NCI-H510A treated with DMSO at 0.1 percent for 48 hours (cell line): ENCODE measurements around the gene CABP4.

Experiments used
- DNase-seq: peaks from one replicate; lab custom pipeline; 2025; lab: John Stamatoyannopoulos, UW

CABP4 gene

DNA sequence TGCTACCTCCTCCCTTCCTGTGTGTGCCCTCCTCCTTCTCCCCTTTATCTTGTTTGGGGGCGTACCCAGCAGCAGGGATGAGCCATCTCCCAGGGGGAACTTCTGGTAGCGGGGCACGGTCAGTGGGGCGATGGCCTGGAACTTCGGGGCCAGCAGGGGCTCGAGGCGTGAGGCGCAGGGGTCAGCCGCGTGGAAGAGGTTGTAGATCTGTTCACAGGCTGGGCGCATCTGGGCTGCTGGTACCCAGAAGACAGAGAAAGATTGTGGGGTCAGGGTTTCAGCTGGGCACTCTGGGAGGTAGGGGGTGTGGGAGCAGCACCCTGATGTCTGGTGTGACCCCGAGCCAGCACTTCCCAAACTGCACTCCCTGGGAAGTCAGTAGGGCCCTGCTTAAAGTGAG, 41.0 kb downstream of the CABP4 start:
- no peak for DNase-seq

DNA sequence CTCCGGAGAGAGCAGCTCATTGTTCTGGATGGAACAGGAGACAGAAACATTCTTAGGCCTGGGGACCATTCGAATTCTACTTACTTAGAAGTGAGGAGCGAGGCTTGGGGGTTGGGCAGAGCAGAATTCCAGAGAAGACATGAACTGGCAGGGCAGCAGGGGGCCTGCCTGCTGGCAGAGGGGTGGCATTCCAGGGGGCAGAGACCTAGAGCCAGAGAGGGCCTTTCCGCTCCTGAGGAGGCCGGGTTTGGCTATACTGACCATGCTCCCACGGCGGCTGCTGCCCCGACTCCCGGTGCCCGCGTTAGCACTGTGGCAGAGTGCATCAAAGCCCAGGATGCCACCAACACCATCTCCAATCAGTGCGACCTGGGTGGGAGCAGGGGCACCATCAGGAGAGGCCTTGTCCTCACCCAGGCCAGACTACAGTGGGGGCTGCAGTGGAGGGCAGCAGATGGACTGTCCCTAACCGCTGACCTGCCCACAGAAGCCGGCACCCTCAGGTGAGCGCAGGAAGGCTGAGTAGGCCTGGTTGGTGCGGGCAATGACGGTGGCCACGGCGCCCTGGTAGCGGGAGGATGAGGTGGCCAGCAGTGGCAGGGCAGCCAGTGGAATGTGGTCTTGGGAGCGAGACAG, 42.6 kb downstream of the CABP4 start:
- DNase-seq = no peak

DNA sequence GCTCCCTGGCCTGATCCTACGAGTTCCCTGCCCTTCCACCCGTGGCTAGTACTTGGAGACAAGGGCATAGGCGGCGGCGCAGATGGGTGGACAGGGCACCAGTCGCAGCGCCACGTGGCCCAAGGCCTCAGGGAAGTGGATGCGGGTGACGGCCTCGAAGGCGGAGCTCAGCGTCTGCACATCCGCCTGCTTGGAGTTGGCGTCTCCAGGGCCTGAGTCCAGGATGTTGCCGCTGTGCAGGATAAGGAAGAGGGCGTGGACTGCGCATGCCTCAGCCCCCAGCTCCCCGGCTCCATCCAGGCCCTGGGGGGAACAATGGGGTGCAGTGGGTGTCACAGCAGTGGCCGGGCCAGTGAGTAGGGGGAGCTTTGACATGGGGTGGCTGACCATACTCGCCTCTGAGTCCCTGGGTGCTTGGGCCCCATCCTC, 43.4 kb downstream of the CABP4 start:
- DNase-seq = no peak

DNA sequence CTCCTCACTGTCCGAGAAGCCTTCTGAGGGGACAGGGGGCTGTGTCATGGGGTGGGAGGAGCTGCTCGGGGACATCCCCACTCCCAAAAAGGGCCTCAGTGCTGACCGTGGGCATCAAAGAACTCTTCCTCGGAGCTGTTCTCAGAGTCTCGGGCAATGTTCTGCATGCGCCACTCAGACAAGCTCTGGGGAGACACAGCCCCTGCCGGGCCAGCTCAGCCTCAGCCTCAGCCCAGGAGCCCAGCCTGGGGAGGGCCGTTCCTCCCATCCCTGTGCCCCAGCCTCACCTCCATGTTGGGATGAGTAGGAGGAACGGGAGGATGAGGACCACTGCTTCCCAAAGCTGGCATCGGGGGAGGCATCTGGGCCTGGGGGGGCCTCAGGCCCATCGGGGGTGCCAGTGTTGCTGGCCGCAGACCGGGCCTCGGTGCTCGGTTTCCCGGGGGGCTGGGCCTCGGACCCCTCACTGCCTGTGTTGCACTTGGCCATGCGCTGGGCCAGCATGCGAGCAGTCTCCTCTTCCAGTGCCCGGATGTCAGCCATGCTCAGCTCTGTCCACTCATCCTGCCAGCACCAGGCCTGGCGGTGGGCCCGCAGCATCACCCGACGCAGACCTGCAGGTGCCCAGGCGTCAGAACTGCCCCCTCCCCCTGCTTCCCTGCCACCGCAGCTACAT, 44.8 kb downstream of the CABP4 start:
- no peak for DNase-seq

DNA sequence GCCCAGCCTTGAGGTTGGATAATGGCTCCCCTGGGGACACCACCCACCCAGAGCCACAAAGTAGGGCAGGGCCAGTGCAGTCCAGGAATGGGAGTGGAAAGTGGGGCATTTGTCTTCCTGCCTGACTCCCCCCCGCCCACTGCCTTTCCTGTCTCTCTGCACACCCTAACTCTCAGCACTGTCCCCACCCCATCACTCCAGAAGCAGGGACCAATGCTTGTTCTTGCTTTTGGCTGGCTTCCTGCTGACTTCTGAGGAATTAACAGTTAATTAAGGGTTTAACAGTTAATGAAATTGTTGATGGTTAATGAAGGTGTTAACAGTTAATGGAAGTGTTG, 45.3 kb downstream of the CABP4 start:
- no peak for DNase-seq

DNA sequence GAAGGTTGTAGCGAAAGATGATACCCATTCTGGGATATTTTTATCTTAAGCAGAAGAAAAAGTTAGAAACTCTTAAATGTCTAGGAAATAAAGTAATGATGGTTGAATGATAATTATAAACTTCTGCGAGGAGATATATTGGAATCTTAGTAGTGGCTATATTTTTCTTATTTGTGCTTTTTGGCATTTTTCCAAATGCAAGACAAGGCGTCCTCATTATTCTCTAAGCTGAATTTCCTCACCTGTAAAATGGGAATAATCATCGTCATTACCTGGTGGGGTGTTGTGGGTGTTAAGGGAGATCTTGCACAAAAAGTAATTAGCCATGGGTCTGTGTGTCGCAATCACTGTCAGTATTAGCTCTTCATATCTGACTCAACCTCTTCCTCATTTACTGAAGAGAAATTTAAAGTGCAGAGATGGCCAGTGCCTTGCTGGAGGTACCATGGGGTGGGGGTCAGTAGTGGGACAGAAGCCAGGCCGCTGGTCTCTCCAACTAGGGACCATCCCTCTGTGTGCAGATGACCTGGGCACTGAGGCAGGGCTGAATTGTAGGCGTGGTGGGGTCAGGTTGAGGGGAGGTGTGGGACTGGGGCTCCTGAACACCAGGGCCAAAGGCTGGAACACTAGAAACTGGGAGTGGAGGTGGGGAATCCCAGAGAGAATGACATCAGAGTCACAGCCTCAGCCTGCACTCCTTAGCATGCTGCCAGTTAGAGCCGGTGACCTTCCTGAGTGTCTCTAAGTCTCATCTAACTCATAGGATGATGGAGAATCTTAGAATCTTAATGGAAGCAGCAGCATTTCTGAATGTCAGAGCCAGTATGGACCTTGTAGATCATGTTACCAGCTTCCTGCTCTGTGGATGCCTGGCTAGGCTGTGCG, 45.9 kb downstream of the CABP4 start:
- no peak for DNase-seq

DNA sequence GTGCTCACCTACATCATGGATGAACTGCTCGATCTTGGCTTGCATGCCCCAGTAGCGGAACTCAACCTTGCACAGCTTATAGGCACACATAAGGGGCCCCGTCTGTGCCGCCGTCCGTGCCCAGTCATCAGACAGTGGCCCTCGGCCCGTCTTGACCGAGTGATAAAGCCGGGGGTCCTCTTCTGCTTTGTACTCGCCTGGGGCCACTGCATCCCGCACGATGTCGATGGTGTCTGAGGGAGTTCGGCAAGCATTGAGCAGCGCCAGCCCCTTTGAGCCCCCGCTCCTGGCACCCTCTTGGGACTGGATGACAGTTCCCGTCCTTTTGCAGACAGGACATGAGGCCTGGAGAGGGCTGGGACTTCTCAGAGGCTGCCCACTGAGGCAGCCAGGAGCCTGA, 46.7 kb downstream of the CABP4 start:
- DNase-seq = no peak

DNA sequence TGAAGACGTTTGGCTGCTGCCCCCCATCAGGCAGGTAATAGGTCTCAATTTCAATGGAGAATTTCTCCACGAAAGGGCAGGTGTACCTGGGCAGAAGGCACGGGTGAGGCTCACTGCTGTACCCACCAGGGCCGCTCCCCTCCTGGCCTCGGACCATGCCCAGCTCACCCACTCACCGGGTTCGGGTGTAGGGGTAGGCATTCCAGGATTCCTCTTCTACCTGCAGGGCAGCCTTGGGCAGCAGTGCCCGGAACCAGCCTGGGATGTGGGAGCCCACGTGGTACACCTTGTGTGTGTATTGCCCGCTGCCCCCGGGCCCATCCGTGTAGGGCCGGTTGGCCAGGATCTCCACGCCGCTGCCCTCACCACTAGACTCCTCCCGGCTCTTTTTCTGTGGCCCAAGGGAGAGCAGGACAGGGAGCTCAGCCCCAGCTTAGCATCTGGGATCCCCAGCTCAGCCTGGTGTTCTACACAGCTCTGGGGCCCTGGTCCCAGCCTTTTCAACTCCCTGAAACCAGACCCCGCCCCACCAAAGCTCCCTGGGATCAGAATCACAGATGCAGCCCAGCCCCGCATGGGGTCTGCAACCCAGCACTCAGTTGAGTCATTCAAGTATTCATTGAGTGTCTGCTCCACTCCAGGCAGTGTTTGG, 47.3 kb downstream of the CABP4 start:
- DNase-seq = no peak

DNA sequence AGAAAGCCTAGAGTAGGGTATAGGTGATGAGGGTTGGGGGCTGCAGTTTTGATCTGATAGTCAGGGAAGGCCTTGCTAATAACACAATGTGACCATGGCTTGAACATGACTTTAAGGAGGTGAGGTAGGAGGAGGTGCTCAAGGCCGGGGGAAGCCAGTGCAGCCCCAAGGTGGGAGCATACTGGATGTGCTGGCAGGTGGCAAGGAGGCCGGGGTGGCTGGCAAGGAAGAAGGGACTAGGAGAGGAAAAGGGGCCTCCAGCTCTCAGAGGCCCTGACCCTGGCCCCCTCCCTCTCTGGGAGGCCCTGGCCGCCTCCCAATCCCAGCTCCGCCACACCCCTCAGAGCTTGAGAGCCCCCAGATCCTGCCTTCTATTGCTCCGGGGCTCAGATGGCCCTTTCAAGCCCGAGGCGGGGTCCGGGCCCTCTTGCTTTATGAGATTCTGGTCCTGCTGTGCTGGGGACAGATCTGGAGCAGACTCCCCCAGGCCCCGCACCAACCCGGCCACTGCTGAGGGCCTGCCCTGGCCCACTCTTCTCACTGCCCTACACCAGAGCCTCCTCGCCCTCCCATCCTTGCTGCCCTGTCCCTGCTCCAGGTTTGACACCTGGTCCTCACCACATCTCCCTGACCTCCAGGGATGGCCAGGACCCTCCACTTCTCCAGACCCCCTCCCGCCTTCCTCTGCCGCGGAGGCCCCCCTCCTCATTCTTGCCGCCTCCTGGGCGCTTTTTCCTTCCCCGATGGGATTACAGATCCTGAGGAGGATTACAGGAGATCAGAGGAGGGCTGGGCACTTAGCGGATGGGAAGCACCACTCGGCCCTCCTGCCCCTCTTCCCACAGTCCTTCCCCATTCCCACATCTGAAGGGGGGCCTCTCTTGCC, 48.2 kb downstream of the CABP4 start:
- no peak for DNase-seq

DNA sequence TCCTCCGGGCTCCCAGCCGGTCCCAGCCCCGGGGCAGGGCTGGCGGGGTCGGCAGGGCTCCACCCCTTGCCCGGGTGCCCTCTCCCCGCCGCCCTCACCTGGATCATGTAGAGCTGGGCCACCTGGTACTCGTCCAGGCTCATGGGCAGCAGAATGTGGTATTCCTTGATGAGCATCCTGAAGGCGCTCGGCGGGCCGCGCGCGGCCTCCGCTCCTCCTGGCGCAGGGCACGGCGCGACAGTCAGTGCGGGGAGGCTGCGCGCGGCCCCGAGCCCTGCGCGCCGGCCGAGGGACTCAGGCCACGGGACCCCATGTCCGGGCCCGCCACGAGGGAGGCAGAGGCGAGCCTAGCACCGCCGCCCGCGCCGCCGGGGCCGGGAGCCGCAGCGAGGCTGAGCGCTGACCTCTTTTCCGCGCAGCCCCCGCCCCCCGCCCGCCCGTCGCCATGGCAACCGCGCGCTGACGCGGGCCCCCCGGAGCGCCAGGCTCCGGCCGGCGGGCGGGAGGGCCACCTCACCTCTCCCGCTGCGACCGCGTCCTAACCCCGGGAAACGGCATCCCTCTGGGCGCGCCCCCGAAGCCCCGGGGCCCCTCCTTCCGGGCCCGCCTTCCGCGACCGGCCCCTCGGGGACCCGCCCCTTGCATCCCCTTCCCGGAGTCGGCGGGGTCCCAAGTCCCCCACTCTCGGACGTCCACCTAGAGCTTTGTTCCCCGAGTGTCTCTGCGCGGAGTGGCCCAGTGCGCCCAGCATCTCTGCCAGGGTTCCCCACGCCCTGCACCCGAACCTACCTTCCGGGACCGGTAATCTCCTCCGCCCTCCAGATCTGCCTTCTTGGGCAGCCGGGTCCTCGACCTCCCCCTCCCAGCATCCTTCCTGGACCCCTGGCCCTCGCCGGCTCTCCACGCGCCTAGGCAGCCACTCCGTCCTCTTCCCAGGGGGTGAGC, 49.1 kb downstream of the CABP4 start:
- peak; percentile 37 for DNase-seq

DNA sequence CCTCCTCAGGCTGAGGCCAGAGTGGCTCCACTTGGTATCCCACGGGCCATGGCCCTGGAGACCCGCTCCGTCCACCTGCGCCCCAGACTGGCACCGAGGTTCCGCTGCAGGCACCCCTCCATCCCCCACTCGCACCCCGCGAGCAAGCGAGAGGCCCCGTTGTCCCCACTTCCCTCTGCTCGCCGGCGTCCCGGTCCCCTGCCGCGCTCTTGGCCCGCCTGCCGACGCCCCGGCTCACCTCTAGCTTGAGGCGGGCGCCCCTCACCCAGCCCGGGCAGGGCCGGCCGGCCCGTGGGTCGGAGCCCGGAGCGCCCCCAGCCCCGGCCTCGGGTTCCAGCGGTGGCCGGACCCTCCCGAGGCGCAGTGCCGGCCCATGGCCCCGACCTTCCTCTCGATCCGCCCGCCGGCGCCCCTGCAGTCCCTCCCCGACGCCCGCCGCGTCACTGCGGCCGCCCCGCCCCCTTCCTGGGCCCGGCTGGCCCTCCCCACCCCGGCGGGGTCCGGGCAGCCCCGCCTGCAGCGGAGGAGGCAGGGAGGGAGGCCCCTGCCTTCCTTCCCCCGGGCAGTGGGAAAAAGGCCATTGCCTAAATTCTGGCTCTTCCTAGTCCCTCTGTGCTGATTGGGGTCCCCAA, 49.9 kb downstream of the CABP4 start, which contains the start of gene PITPNM1:
PITPNM1 (minus strand) TSS at position 414 of the 632 bp plus-strand sequence. CDS start 1,183 bp downstream, outside the sequence.
- peak; percentile 43 for DNase-seq

DNA sequence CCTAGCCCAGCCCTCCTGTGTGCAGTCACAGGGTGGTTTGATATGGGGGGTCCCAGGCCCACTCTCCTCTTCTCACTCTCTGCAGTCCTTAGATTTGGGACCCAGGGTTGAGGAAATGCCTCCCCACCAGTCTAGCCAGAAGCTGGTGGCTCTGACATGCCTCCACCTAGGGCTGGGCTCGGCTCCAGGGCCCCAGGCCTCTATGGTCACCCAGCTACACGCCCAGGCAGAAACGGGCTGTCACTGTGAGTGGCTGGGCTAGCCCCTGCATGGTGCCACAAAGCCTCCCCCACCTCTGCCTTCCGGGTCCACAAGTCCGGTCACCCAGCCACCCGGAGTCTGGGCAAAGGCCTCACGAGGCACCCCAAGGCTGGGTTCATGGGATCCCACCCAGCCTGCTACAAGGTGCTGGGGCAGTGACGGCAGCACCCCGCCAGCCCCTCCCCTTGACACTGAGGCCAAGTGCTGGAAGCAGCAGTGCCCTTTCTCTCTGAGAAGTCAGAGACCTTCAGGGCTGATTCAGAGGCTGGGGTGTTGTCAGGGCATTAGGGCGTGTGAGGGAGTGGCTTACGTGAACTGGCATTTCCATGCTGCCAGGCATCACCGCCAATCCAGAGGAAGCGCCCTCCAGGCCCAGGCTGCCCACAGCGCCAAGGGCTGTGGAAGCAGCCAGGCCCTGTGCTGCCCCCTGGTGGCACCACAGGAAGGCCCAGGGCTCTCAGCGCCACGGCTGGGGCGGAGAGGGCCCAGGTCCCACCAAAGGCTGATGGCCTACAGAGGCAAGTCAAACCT, 50.6 kb downstream of the CABP4 start:
- DNase-seq = peak; percentile 89

DNA sequence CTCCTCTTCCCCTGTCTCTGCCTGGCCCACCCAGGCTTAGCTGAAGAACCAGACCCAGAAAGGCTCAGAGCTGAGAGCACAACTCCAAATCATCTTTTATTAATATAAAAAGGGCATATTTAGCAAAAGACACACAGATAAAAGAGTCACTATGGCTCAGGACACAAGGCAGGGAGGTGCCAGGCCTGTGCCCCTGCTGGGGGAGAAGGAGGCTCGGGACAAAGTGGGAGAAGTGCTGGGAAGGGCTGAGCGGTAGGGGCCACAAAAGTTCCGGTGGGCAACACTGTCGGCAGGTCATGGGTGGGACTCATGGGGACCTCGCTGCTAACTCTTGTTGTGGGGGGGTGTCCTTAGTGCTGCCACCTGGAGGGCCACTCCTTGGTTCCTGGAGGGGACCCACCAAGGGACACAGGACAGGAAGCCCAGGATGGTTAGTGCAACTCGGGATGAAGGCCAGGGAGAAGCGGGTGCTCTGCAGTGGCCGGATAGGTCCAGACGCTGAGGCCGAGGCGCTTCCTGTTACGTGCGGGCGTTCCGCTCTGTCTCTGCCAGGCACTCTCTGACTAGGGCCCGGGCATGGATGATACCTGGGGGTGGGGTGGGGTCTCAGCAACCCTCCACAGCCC, 51.4 kb downstream of the CABP4 start:
- no peak for DNase-seq

DNA sequence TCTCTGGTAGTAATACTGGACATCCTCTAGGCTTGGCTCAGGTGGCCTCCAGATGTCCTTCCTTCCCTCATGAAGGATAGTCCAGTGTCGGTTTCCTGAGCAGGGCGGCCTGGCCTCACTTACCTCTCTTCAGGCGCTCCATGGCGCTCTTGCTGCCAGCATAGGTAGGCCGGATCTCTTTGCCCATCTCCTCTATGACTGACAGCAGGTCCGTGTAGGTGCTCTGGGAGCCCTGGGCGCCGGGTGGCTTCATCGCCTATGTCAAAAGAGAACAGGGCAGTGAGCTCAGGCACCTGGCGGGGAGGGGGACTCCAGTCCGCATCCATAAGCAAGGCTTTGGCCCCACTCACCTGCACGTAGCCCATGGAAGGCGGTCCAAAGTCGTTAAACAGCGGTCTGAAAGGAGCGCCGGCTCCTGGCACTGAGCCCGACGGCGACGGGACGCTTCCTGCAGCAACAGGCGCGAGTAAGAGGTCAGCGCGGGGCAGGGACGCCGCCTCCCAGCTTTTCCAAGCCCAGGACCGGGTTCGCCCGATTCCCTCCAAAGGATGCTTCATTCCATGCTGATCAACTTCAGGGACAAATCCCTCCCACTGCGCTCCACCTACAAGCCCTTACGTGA, 52.2 kb downstream of the CABP4 start:
- DNase-seq = no peak

DNA sequence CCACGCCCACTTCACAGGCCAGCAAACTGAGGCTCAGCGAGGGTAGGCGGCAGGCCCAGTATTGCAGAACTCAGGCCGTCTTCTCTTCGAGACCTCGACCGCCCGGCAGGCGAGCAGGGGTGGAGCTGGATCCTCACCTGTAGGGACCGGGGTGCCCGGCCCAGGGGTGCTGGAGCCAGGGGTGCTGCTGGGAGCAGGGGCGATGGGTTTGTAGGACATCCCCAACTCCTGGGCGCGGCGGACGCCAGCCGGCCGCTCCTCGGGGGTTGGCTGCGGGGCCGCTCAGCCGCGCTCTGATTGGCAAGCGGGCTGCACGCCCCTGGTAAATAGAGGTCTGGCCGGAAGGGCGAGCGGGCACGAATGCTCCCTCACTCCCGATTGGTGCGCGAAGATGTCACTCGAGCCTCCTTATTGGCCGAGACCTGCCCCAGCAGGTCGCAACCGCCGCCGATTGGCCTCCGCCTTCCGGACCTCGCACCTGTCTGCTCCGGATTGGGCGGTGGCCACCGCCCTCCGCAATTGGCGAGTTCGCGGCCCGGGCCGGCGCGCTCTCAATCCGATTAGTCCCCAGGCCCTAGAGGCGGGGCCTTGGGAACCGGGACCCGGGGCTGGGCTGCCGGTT, 52.8 kb downstream of the CABP4 start, which contains the start of gene CDK2AP2:
CDK2AP2 (minus strand) TSS at position 299 of the 622 bp plus-strand sequence; CDS start at position 219, 80 bp downstream.
- peak; percentile 98 for DNase-seq

DNA sequence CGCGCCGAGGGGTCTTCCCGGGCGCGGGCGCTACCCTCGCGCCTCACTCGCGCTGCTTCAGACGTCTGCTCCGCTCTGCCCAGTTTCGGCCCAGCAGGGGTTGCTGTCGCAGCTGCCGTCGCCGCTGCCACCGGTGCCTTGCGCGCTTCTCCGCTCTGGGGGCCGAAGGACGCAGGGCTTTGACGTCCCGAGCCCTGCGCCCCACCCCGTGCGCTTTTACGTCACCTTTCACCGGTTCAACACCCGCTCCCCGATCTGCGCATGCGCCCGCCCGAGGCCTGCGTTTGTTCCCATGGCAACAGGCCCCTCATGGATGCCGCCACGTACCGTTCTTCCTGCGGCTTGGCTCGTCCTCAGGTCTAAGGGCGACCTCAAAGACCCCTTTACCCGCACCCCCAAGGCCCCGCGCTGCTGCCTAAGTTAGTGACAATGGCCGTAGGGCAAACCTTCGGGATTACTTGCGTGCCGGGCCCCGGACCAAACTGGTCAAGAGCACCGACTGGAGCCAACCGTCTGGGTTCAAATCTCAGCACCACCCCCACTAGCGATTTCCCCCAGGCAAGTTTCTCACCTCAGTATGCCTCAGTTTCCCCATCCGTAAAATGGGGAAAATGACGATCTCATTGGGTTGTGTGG, 53.5 kb downstream of the CABP4 start:
- peak; percentile 97 for DNase-seq

DNA sequence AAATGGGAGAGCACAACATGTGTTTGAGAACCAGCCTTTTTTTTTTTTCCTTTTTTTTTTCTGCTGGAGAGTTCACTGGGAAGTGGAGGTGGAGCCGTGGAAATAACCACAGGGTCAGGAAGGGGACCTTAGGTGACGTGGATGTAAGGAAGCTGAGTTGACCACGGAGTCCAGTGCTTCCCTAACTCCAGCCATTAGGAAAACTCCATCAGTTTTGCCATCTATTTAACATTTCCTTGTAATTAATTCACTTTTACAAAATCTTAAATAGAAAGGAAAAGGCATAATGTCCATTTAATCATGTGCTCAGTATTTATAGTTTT, 54.8 kb downstream of the CABP4 start:
- DNase-seq = no peak
